HepG2 (cell line): Measurements from ENCODE around the gene DUSP12. TPM values are rescaled to one million over a fixed set of nuclear protein-coding genes. Genes with fewer than 3 reads are reported as not detected.

Experiments
- DBP ChIP-seq: sonication (generic); formaldehyde crosslinking; IDR thresholded peaks from 2 replicates; pipeline ENCODE4 v1.4.0; 2020; ENCODE audit warnings: missing genetic modification reagents; ENCODE audit errors: not compliant biosample characterization
- FOXA3 ChIP-seq: IDR thresholded peaks from 2 replicates; pipeline ENCODE4 v1.6.1; 2016; ENCODE audit warnings: missing genetic modification reagents, missing compliant biosample characterization
- MIER2 ChIP-seq: IDR thresholded peaks from 2 replicates; pipeline ENCODE4 v1.6.1; 2016; ENCODE audit warnings: missing biosample characterization, missing genetic modification reagents
- NFKBIZ ChIP-seq: IDR thresholded peaks from 2 replicates; pipeline ENCODE4 v1.6.1; 2018; ENCODE audit warnings: missing genetic modification reagents, missing compliant biosample characterization
- ZFX ChIP-seq: sonication (generic); formaldehyde crosslinking; IDR thresholded peaks from 2 replicates; pipeline ENCODE4 v1.4.0; 2020; ENCODE audit warnings: mild to moderate bottlenecking, low read depth, missing genetic modification reagents, moderate library complexity
- ZNF33B ChIP-seq: sonication (generic); formaldehyde crosslinking; IDR thresholded peaks from 2 replicates; pipeline ENCODE4 v1.5.1; 2020; ENCODE audit warnings: mild to moderate bottlenecking, missing genetic modification reagents
- ZNF687 ChIP-seq: sonication (generic); formaldehyde crosslinking; IDR thresholded peaks from 2 replicates; pipeline ENCODE4 v1.5.1; 2020; ENCODE audit warnings: mild to moderate bottlenecking, missing genetic modification reagents, moderate library complexity
- ZNF777 ChIP-seq: sonication (generic); formaldehyde crosslinking; IDR thresholded peaks from 2 replicates; pipeline ENCODE4 v1.4.0; 2020; ENCODE audit warnings: missing genetic modification reagents
- polyA plus RNA-seq, 8 experiments: library from polyadenylated mRNA; depleted of rRNA in 3 of 8; stranded (reverse) in 7 of 8; unstranded in 1 of 8; fragments of >200 nt; fragmentation: Illumina TruSeq in 4 of 8; extraction: Trizol in 4 of 8; gene quantifications; 2 replicates each; pipeline versions ENCODE4 v1.2.1 to v1.2.3, GENCODE V29; 2011 to 2016; ENCODE audit warnings: low read depth in 4 of 8, missing spikeins in 1 of 8, mixed read lengths in 1 of 8; ENCODE audit not compliant: insufficient read depth in 1 of 8
- total RNA-seq, 5 experiments: library from RNA; depleted of rRNA; stranded (reverse); fragments of >200 nt; fragmentation: Illumina TruSeq; extraction: Trizol; gene quantifications; 2 replicates each; pipeline ENCODE4 v1.2.3, GENCODE V29; 2016; ENCODE audit warnings: low read depth in 1 of 5
- TF ChIP-seq, protein P1 (sequence below): sonication (generic); formaldehyde crosslinking; IDR thresholded peaks from 2 replicates; pipeline ENCODE4 v1.4.0; 2020; ENCODE audit warnings: mild to moderate bottlenecking, missing genetic modification reagents
- TF ChIP-seq, protein P2 (sequence below), 2 experiments: sonication (generic) in 1 of 2; formaldehyde crosslinking in 1 of 2; IDR thresholded peaks; 2 replicates each; pipeline versions ENCODE4 v1.4.0 to v1.6.1; 2018 to 2020; ENCODE audit warnings: missing genetic modification reagents in 2 of 2, borderline replicate concordance in 1 of 2, low read depth in 1 of 2, mild to moderate bottlenecking in 1 of 2, missing biosample characterization in 1 of 2
- TF ChIP-seq, protein P3 (sequence below): sonication (generic); formaldehyde crosslinking; IDR thresholded peaks from 2 replicates; pipeline ENCODE4 v1.5.0; 2020; ENCODE audit warnings: mild to moderate bottlenecking, missing genetic modification reagents, borderline replicate concordance

The DUSP12 gene
- total and polyA plus RNA-seq, 2 of the 13 experiments (the other 11 are each of a cell fraction or from before 2014, with no cell fraction given): 36.7 to 37.1 TPM

DNA sequence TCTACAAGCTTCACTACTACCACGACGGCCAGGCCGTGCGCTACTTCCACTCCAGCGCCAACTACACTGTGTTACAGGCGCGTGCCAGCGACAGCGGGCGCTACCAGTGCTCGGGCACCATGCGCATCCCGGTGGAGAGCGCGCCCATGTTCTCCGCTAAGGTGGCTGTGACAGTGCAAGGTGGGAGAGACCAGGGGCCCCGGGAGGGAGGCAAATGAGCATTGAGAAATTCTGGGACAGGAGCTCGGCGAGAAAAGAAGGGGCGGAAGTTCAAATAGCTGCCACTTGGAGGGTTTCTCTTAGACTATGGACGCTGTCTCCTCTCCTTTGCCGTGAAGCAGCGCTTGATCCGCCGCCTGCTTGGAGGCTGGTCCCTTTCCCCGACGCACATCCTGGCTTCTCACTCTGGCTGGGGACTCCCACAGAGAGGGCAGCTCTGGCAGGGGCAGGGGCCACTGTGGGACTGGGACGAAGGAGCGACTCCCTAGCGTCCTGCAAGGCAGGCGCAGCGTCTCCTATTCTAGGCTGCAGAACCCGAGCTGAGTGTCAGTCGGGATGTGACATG lies 23.6 kb upstream of the DUSP12 start (continued):
- TF ChIP-seq ZNF687 (CRISPR knock-in tag) (peak; percentile 28; the same call in 1 of the 2 replicates), NFKBIZ (no peak), FOXA3 (no peak), ZNF33B (CRISPR knock-in tag) (no peak), ZFX (CRISPR knock-in tag) (peak; percentile 13), MIER2 (CRISPR knock-in tag) (no peak), ZNF777 (CRISPR knock-in tag) (peak; percentile 89), DBP (no peak)
- TF ChIP-seq, protein P1, sequence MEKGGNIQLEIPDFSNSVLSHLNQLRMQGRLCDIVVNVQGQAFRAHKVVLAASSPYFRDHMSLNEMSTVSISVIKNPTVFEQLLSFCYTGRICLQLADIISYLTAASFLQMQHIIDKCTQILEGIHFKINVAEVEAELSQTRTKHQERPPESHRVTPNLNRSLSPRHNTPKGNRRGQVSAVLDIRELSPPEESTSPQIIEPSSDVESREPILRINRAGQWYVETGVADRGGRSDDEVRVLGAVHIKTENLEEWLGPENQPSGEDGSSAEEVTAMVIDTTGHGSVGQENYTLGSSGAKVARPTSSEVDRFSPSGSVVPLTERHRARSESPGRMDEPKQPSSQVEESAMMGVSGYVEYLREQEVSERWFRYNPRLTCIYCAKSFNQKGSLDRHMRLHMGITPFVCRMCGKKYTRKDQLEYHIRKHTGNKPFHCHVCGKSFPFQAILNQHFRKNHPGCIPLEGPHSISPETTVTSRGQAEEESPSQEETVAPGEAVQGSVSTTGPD (CRISPR knock-in tag): no peak
- TF ChIP-seq, protein P2, sequence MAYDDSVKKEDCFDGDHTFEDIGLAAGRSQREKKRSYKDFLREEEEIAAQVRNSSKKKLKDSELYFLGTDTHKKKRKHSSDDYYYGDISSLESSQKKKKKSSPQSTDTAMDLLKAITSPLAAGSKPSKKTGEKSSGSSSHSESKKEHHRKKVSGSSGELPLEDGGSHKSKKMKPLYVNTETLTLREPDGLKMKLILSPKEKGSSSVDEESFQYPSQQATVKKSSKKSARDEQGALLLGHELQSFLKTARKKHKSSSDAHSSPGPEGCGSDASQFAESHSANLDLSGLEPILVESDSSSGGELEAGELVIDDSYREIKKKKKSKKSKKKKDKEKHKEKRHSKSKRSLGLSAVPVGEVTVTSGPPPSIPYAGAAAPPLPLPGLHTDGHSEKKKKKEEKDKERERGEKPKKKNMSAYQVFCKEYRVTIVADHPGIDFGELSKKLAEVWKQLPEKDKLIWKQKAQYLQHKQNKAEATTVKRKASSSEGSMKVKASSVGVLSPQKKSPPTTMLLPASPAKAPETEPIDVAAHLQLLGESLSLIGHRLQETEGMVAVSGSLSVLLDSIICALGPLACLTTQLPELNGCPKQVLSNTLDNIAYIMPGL (CRISPR knock-in tag; IDR thresholded peaks at IDR 0.05; ENCODE audit: borderline replicate concordance in 1 of 2, low read depth in 1 of 2): 0 out of 4 replicates have a peak, but pooled peaks of 1 of the 2 experiments have one; percentile 39
- TF ChIP-seq, protein P3, sequence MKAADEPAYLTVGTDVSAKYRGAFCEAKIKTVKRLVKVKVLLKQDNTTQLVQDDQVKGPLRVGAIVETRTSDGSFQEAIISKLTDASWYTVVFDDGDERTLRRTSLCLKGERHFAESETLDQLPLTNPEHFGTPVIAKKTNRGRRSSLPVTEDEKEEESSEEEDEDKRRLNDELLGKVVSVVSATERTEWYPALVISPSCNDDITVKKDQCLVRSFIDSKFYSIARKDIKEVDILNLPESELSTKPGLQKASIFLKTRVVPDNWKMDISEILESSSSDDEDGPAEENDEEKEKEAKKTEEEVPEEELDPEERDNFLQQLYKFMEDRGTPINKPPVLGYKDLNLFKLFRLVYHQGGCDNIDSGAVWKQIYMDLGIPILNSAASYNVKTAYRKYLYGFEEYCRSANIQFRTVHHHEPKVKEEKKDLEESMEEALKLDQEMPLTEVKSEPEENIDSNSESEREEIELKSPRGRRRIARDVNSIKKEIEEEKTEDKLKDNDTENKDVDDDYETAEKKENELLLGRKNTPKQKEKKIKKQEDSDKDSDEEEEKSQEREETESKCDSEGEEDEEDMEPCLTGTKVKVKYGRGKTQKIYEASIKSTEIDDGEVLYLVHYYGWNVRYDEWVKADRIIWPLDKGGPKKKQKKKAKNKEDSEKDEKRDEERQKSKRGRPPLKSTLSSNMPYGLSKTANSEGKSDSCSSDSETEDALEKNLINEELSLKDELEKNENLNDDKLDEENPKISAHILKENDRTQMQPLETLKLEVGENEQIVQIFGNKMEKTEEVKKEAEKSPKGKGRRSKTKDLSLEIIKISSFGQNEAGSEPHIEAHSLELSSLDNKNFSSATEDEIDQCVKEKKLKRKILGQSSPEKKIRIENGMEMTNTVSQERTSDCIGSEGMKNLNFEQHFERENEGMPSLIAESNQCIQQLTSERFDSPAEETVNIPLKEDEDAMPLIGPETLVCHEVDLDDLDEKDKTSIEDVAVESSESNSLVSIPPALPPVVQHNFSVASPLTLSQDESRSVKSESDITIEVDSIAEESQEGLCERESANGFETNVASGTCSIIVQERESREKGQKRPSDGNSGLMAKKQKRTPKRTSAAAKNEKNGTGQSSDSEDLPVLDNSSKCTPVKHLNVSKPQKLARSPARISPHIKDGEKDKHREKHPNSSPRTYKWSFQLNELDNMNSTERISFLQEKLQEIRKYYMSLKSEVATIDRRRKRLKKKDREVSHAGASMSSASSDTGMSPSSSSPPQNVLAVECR (CRISPR knock-in tag): no peak
